Measurements from ENCODE around the gene DISC1.

DNA sequence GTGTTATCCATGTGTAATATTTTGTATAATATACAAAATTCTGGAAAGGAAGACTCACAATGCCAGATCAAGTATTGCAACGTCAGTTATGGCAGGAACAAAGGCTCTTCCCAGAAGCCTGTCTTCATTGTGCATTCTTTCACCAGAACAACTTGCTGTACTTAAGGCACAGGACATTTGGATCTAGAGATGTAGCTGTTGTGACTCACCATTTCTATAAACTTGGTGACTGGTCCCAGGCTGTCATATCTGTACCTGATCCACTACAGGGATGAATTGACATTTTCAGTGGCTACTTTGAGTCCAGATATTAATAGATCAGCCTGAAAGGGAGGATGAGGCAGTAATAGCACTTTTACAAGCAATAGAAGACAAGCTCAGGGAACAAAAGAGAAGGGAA lies 299.8 kb downstream of the DISC1 start:
- TF ChIP-seq, protein P1, sequence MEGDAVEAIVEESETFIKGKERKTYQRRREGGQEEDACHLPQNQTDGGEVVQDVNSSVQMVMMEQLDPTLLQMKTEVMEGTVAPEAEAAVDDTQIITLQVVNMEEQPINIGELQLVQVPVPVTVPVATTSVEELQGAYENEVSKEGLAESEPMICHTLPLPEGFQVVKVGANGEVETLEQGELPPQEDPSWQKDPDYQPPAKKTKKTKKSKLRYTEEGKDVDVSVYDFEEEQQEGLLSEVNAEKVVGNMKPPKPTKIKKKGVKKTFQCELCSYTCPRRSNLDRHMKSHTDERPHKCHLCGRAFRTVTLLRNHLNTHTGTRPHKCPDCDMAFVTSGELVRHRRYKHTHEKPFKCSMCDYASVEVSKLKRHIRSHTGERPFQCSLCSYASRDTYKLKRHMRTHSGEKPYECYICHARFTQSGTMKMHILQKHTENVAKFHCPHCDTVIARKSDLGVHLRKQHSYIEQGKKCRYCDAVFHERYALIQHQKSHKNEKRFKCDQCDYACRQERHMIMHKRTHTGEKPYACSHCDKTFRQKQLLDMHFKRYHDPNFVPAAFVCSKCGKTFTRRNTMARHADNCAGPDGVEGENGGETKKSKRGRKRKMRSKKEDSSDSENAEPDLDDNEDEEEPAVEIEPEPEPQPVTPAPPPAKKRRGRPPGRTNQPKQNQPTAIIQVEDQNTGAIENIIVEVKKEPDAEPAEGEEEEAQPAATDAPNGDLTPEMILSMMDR (IDR thresholded peaks at IDR 0.05) = no peak
- TF ChIP-seq POLR2AphosphoS5 (IDR thresholded peaks at IDR 0.05; ENCODE audit: insufficient read depth in 1 of 2, low read depth in 1 of 2) (peak in 1 of 2 donors; percentile 18), POLR2A (IDR thresholded peaks at IDR 0.05) (no peak)

Measured in vagina (tissue), 2 donors.